Immature natural killer cell (primary cell): ENCODE results near the gene PTPRR. TPM values are rescaled to one million over a fixed set of nuclear protein-coding genes. Genes with fewer than 3 reads are reported as not detected.
"Not testable (repeated sequence)": the region's sequence is repeated elsewhere in the genome, so short reads cannot be mapped to it uniquely, and the experiment has no call there.

Source experiments
- DNase-seq, 3 donors: peaks; one replicate each; pipeline ENCODE4 v3.0.0; 2022; ENCODE audit warnings: mixed read lengths in 1 of 3
- H3K27ac Mint-ChIP-seq, 6 donors: one replicate each; pipeline ENCODE4 v1.8.0; 2020; ENCODE audit warnings: mixed read lengths in 6 of 6, mild to moderate bottlenecking in 5 of 6, inconsistent platforms in 4 of 6, moderate library complexity in 3 of 6
- H3K27me3 Mint-ChIP-seq, 3 donors: one replicate each; pipeline ENCODE4 v1.8.0; 2020 to 2021; ENCODE audit warnings: low read depth in 3 of 3, mild to moderate bottlenecking in 3 of 3, mixed read lengths in 3 of 3, moderate library complexity in 3 of 3, inconsistent platforms in 1 of 3
- H3K36me3 Mint-ChIP-seq, 3 donors: one replicate each; pipeline ENCODE4 v1.8.0; 2020; ENCODE audit warnings: mixed read lengths in 3 of 3, inconsistent platforms in 2 of 3, mild to moderate bottlenecking in 2 of 3
- H3K4me1 Mint-ChIP-seq, 2 donors: one replicate each; pipeline ENCODE4 v1.8.0; 2020; ENCODE audit warnings: inconsistent platforms in 2 of 2, mild to moderate bottlenecking in 2 of 2, mixed read lengths in 2 of 2, moderate library complexity in 1 of 2
- H3K4me3 Mint-ChIP-seq, 5 donors: one replicate each; pipeline ENCODE4 v1.8.0; 2020; ENCODE audit warnings: mild to moderate bottlenecking in 5 of 5, mixed read lengths in 5 of 5, inconsistent platforms in 3 of 5, moderate library complexity in 3 of 5
- H3K9me3 Mint-ChIP-seq, 6 donors: one replicate each; pipeline ENCODE4 v1.8.0; 2020; ENCODE audit warnings: mild to moderate bottlenecking in 6 of 6, mixed read lengths in 6 of 6, inconsistent platforms in 4 of 6, moderate library complexity in 3 of 6
- polyA plus RNA-seq, 3 donors: library from polyadenylated mRNA; unstranded; fragments of 300-500 nt; fragmentation: Illumina TruSeq; gene quantifications; one replicate each; pipeline ENCODE4 v1.2.3, GENCODE V29; 2021

The PTPRR gene
- polyA plus RNA-seq, 3 donors from 2014 or later = 2.7 to 7.8 (median 3.0) TPM

DNA sequence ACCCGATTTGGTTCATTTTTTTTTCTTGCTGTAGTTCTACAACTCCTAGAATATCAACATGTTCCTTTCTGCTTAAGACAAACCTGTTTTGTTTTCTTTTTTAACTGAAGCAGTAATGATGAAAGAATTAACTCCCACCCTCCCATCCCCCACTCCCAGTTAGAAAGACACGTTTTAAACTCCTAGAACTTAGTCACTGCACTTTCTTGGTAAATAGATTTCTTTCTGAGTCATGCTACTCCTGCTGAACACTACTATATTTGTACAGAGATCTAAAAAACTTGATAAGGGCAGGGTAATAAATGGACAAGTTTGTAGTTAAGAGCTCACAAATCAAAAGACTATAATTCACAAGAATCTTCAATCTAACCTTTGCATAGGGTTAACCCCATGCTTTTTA is 164.4 kb downstream of the PTPRR start:
- Mint-ChIP-seq H3K9me3 (no peaks in the 10 kb centered on the region), H3K4me3 (no peak overlapping the region), H3K4me1 (no peaks in the 10 kb centered on the region), H3K27me3 (peaks cover 4 to 9% (median 9%) of the 10 kb centered on the region in 3 donors), H3K27ac (no peak overlapping the region), H3K36me3 (no peaks in the 10 kb centered on the region)
- DNase-seq = no peak

- no peak for DNase-seq
- Mint-ChIP-seq H3K27ac (no peak overlapping the region), H3K4me3 (no peak overlapping the region), H3K36me3 (no peaks in the 10 kb centered on the region), H3K4me1 (no peaks in the 10 kb centered on the region), H3K9me3 (no peaks in the 10 kb centered on the region), H3K27me3 (peaks cover 5 to 9% (median 7%) of the 10 kb centered on the region in 3 donors)
Observed at GRCh38 chr12:70754330-70754741, 166.2 kb downstream of the PTPRR start.

DNA sequence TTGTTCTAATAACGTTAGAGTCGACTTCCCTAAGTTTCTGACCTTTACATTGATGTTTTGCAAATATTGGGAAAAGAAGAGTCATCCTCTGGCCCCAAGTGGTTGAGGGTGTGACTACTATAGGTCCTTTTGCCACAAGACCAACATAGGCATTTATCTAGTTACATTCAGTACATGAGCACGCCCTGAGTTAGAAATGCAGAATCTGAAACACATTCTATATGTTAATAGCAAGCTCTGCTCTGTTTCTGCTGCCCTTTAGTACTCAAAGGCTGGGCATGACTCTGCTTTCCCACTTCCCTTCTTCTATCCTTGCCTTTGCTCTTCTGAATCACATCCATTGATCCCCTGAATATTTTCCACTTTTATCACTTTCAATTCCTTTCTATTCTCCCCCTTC is 168.2 kb downstream of the PTPRR start:
- Mint-ChIP-seq H3K4me3 (no peak overlapping the region), H3K4me1 (no peaks in the 10 kb centered on the region), H3K27ac (no peak overlapping the region), H3K36me3 (no peaks in the 10 kb centered on the region), H3K9me3 (no peaks in the 10 kb centered on the region), H3K27me3 (peaks cover 5 to 9% (median 6%) of the 10 kb centered on the region in 3 donors)
- DNase-seq = no peak

- no peak overlapping the region for H3K27ac Mint-ChIP-seq
- no peak for DNase-seq
- H3K36me3 Mint-ChIP-seq = no peaks in the 10 kb centered on the region
- H3K4me3 Mint-ChIP-seq = no peak overlapping the region
- no peaks in the 10 kb centered on the region for H3K4me1 Mint-ChIP-seq
- peaks cover 3 to 9% (median 5%) of the 10 kb centered on the region in 3 donors for H3K27me3 Mint-ChIP-seq
- no peaks in the 10 kb centered on the region for H3K9me3 Mint-ChIP-seq
Observed at GRCh38 chr12:70749931-70750330, 170.6 kb downstream of the PTPRR start.

DNA sequence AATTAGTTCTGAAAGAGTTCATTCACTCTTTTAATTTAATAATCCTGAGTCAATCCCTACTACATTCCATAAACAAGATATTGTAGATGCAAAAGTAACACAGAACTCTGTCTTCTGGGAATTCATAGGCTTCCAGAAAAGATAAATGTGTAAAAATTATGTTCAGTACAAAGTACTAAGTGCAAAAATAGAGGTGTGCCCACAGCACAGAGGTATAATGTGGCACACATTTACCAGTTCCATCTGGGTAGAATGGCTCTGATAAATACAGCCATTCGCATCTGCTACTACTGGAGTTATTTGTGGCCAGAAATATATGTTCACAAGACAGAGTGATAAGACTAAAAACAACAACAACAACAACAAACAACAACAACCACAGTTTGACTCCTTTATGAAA is 171.7 kb downstream of the PTPRR start:
- Mint-ChIP-seq H3K36me3 (no peaks in the 10 kb centered on the region), H3K27me3 (peaks cover 3 to 6% (median 5%) of the 10 kb centered on the region in 3 donors), H3K27ac (no peak overlapping the region), H3K9me3 (no peaks in the 10 kb centered on the region), H3K4me3 (no peak overlapping the region), H3K4me1 (no peaks in the 10 kb centered on the region)
- DNase-seq = no peak

DNA sequence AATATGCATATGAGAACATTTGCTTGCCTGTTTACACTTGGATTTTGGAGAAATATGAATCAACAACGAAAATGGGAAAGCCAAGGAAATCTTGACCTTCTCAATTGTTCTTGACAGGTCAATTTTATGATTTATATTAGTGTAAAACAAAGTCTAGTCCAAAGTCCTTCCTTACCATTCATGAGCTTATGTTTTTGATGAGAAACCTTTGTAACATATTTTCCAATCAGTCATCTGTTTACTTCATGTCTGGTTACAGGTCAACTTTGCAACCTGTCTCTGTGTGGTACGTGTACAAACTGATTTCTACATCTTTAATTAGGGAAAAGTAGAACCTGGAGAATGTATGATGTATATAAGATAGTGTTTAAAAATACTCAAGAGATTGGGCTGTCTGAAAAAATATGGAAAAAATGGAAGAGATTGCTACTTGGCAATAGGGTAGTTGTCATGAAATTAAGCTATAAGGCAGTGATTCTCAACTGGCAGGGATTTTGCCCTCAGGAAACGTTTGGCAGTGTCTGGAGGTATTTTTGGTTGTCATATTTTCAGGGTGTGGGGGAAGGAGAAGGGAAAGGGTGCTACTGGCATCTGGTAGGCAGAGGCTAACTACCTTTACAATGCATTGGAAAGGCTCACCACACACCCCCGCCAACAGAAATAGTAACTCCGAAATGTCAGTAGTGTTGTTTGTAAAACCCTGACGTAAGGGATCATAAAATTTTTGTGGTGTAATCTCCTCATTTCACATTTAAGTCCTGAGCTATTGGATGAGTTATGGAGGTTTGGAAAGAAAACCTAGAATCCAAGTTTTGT is 172.9 kb downstream of the PTPRR start:
- H3K27me3 Mint-ChIP-seq = peaks cover 2 to 6% (median 5%) of the 10 kb centered on the region in 3 donors
- H3K27ac Mint-ChIP-seq = no peak overlapping the region

DNA sequence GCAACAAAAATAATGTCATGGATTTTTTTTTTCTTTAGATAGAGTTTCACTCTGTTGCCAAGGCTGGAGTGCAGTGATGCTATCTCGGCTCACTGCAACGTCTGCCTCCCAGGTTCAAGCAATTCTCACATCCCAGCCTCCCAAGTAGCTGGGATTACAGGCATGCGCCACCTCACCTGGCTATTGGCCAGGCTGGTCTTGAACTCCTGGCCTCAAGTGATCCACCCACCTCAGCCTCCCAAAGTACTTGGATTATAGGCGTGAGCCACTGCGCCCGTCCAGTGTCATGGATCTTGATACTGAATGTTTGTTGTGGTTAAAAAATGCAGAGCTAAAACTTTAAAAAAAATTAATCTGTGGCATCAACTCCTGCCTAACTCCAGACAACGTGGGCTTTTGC is 175.5 kb downstream of the PTPRR start:
- Mint-ChIP-seq H3K9me3 (peaks cover 0 to 2% (median 0%) of the 10 kb centered on the region in 6 donors), H3K4me3 (no peak overlapping the region), H3K4me1 (no peaks in the 10 kb centered on the region), H3K27ac (no peak overlapping the region), H3K36me3 (no peaks in the 10 kb centered on the region), H3K27me3 (peaks cover 2 to 4% (median 3%) of the 10 kb centered on the region in 3 donors)
- DNase-seq = no peak

More for the DNA sequence above, 172.9 kb downstream of the PTPRR start:
- Mint-ChIP-seq H3K9me3 (no peaks in the 10 kb centered on the region), H3K4me3 (no peak overlapping the region), H3K4me1 (no peaks in the 10 kb centered on the region), H3K36me3 (no peaks in the 10 kb centered on the region)
- DNase-seq = no peak

DNA sequence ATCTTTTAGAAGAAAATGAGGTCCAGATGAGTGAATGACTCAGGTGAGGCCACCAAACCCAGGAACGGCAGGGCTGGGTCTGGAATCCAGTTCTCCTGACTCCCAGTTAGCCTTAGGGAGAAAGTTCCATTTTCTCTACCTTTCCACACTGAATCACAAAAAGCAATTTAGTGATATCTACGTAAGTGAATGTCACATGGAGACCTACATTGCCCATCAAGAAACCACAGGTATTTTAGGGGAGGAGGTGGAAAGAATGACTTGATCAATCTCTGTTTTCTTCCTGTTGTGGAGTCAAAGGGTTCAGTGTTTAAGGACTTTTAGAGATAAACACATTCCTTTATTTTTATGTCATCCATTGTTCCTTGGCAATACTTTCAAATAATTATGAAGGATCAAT is 176.4 kb downstream of the PTPRR start:
- Mint-ChIP-seq H3K4me1 (no peaks in the 10 kb centered on the region), H3K36me3 (no peaks in the 10 kb centered on the region), H3K4me3 (no peak overlapping the region), H3K27ac (no peak overlapping the region), H3K9me3 (peaks cover 0 to 2% (median 0%) of the 10 kb centered on the region in 6 donors), H3K27me3 (peaks cover 2 to 9% (median 3%) of the 10 kb centered on the region in 3 donors)
- no peak for DNase-seq

- no peak overlapping the region for H3K4me3 Mint-ChIP-seq
- no peak for DNase-seq
- peaks cover 0 to 13% (median 3%) of the 10 kb centered on the region in 3 donors for H3K27me3 Mint-ChIP-seq
- no peaks in the 10 kb centered on the region for H3K4me1 Mint-ChIP-seq
- no peaks in the 10 kb centered on the region for H3K36me3 Mint-ChIP-seq
- H3K9me3 Mint-ChIP-seq = peaks cover 0 to 2% (median 0%) of the 10 kb centered on the region in 6 donors
- no peak overlapping the region for H3K27ac Mint-ChIP-seq
Observed at GRCh38 chr12:70741256-70741655, 179.3 kb downstream of the PTPRR start.

GRCh38 chr12:70739756-70740155 is 180.8 kb downstream of the PTPRR start:
- Mint-ChIP-seq H3K4me1 (no peaks in the 10 kb centered on the region), H3K9me3 (peaks cover 0 to 2% (median 0%) of the 10 kb centered on the region in 6 donors), H3K27me3 (peaks cover 2 to 13% (median 3%) of the 10 kb centered on the region in 3 donors), H3K27ac (no peak overlapping the region), H3K36me3 (no peaks in the 10 kb centered on the region), H3K4me3 (no peak overlapping the region)
- DNase-seq = no peak

DNA sequence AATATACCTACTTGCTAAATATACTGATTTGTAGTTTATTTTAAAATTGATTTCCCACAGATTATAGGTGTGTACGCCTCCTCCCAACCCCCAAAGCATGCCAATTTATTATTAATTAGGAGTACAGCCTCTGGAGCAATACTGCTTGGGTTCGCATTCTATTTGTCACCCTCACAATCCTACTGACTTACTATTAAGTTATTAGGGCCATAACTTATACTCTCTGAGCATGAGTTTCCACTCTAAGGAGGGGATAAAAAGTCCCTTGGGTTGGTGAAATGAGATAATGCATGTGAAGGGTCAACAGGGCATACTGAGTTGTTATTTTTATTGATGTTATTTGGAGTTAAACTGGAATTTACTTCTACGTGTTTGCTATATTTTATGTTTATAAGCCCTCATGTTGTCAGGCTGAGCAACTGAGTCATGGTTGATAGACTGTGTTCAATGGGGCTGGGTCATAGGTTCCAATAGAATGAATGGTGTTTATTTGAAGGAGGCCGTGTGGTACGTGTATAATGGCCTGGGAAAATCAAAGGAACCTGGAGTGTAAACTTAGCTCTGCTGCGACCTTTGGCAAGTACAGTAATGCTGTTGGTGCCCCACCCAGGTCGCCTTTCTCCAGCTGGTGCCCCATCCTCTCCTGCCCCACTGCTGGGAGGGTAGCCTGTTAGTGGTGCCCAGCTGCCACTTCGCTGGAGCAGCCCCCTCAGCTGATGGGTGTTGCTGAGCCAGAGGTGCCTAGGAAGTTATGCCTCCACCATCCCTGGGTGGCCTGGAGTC is 184.0 kb downstream of the PTPRR start:
- Mint-ChIP-seq H3K4me3 (no peak overlapping the region), H3K36me3 (no peaks in the 10 kb centered on the region), H3K27ac (no peak overlapping the region), H3K4me1 (no peaks in the 10 kb centered on the region), H3K9me3 (no peaks in the 10 kb centered on the region), H3K27me3 (peaks cover 0 to 8% (median 2%) of the 10 kb centered on the region in 3 donors)
- no peak for DNase-seq

- not testable (repeated sequence) for H3K27ac Mint-ChIP-seq, DNase-seq, H3K9me3 Mint-ChIP-seq, H3K4me1 Mint-ChIP-seq, H3K36me3 Mint-ChIP-seq, H3K4me3 Mint-ChIP-seq
- H3K27me3 Mint-ChIP-seq = peaks cover 2 to 12% (median 3%) of the 10 kb centered on the region in 3 donors
Observed at GRCh38 chr12:70735197-70735596, 185.3 kb downstream of the PTPRR start.

DNA sequence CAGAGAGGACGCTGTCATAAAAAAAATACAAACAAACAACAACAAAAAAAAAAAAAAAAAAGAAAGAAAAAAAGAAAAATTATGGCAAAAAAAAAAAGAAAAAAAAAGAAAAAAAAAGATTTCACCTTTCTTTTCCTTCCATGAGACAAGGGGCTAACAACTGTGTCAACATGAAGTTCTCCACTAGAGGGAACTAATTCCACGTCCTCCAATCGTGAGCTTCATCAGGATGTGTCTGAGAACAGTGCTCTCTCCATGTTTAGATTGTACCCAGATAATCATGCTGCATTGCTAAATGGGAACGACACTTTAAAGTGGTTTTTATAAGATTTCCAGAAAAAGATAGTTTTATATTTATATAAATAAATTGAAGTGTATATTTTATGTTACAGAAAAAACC is 187.2 kb downstream of the PTPRR start:
- H3K27me3 Mint-ChIP-seq = peaks cover 4 to 8% (median 6%) of the 10 kb centered on the region in 3 donors
- peak in 1 of 3 donors; percentile 22 for DNase-seq
- H3K27ac Mint-ChIP-seq = no peak overlapping the region
- H3K4me1 Mint-ChIP-seq = no peaks in the 10 kb centered on the region
- H3K9me3 Mint-ChIP-seq = no peaks in the 10 kb centered on the region
- H3K4me3 Mint-ChIP-seq = no peak overlapping the region
- H3K36me3 Mint-ChIP-seq = no peaks in the 10 kb centered on the region

- Mint-ChIP-seq H3K9me3 (no peaks in the 10 kb centered on the region), H3K27me3 (peaks cover 4 to 6% (median 4%) of the 10 kb centered on the region in 3 donors), H3K27ac (no peak overlapping the region)
Observed at GRCh38 chr12:70732287-70732686, 188.3 kb downstream of the PTPRR start.

More at GRCh38 chr12:70732287-70732686, 188.3 kb downstream of the PTPRR start:
- no peak overlapping the region for H3K4me3 Mint-ChIP-seq
- no peaks in the 10 kb centered on the region for H3K4me1 Mint-ChIP-seq
- no peak for DNase-seq
- no peaks in the 10 kb centered on the region for H3K36me3 Mint-ChIP-seq
